SK-N-SH treated with all-trans-retinoic acid at 6 μM for 48 hours (cell line): ENCODE measurements around the gene SEPHS2.

Source experiments
- BACH2 ChIP-seq: fragments of 250-450 bp; sonication (Bioruptor Pico); IDR thresholded peaks from 2 replicates; pipeline ENCODE4 v1.9.0; 2021; ENCODE audit warnings: mild to moderate bottlenecking, borderline replicate concordance
- ISL1 ChIP-seq: fragments of 250-450 bp; sonication (Bioruptor Pico); IDR thresholded peaks from 2 replicates; pipeline ENCODE4 v2.1.2; 2022; ENCODE audit warnings: mild to moderate bottlenecking, moderate library complexity
- PPARA ChIP-seq: fragments of 250-450 bp; sonication (Bioruptor Pico); IDR thresholded peaks from 2 replicates; pipeline ENCODE4 v1.5.0; 2020; ENCODE audit warnings: mild to moderate bottlenecking, borderline replicate concordance
- TCF4 ChIP-seq: fragments of 250-450 bp; sonication (Bioruptor Pico); IDR thresholded peaks from 2 replicates; pipeline ENCODE4 v1.8.0; 2021; ENCODE audit warnings: mild to moderate bottlenecking, moderate library complexity, borderline replicate concordance
- TOX ChIP-seq: fragments of 250-450 bp; sonication (Bioruptor Pico); IDR thresholded peaks from 2 replicates; pipeline ENCODE4 v1.8.0; 2021; ENCODE audit warnings: mild to moderate bottlenecking, moderate library complexity, borderline replicate concordance
- ZFP3 ChIP-seq: fragments of 250-450 bp; sonication (Bioruptor Pico); IDR thresholded peaks from 2 replicates; pipeline ENCODE4 v1.5.0; 2020; ENCODE audit warnings: mild to moderate bottlenecking, moderate library complexity
- ZNF8 ChIP-seq: fragments of 450-650 bp; formaldehyde crosslinking; IDR thresholded peaks from 2 replicates; pipeline ENCODE4 v1.5.0; 2020; ENCODE audit warnings: mild to moderate bottlenecking, moderate library complexity
- TF ChIP-seq, protein P1 (sequence below): fragments of 250-450 bp; sonication (Bioruptor Pico); IDR thresholded peaks from 2 replicates; pipeline ENCODE4 v1.8.0; 2020; ENCODE audit warnings: mild to moderate bottlenecking, moderate library complexity, borderline replicate concordance
- TF ChIP-seq, protein P2 (sequence below): fragments of 250-450 bp; sonication (Bioruptor Pico); IDR thresholded peaks from 2 replicates; pipeline ENCODE4 v1.5.1; 2020; ENCODE audit warnings: low read depth, mild to moderate bottlenecking, moderate library complexity

- TF ChIP-seq TOX (CRISPR knock-in tag) (no peak), PPARA (CRISPR knock-in tag) (no peak), ZNF8 (CRISPR knock-in tag) (no peak), TCF4 (CRISPR knock-in tag) (no peak), ISL1 (CRISPR knock-in tag) (no peak), ZFP3 (no peak), BACH2 (CRISPR knock-in tag) (no peak)
- TF ChIP-seq, protein P1, sequence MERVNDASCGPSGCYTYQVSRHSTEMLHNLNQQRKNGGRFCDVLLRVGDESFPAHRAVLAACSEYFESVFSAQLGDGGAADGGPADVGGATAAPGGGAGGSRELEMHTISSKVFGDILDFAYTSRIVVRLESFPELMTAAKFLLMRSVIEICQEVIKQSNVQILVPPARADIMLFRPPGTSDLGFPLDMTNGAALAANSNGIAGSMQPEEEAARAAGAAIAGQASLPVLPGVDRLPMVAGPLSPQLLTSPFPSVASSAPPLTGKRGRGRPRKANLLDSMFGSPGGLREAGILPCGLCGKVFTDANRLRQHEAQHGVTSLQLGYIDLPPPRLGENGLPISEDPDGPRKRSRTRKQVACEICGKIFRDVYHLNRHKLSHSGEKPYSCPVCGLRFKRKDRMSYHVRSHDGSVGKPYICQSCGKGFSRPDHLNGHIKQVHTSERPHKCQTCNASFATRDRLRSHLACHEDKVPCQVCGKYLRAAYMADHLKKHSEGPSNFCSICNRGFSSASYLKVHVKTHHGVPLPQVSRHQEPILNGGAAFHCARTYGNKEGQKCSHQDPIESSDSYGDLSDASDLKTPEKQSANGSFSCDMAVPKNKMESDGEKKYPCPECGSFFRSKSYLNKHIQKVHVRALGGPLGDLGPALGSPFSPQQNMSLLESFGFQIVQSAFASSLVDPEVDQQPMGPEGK (CRISPR knock-in tag): no peak
- TF ChIP-seq, protein P2, sequence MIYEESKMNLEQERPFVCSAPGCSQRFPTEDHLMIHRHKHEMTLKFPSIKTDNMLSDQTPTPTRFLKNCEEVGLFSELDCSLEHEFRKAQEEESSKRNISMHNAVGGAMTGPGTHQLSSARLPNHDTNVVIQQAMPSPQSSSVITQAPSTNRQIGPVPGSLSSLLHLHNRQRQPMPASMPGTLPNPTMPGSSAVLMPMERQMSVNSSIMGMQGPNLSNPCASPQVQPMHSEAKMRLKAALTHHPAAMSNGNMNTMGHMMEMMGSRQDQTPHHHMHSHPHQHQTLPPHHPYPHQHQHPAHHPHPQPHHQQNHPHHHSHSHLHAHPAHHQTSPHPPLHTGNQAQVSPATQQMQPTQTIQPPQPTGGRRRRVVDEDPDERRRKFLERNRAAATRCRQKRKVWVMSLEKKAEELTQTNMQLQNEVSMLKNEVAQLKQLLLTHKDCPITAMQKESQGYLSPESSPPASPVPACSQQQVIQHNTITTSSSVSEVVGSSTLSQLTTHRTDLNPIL: no peak
Observed at GRCh38 chr16:30472328-30472942, 26.8 kb upstream of the SEPHS2 start, which contains the start of gene ITGAL.
